ENCODE data around the gene C12orf43. TPM values are rescaled to one million over a fixed set of nuclear protein-coding genes. Genes with fewer than 3 reads are reported as not detected.

C12orf43 gene
- total RNA-seq, 1 donor from 2014 or later: 24.8 TPM

GRCh38 chr12:121038861-121039668 is 22.8 kb upstream of the C12orf43 start, which contains the start of gene OASL:
TSS of gene OASL (minus strand) at chr12:121039246. CDS start at chr12:121038971, 275 bp downstream.
- H3K4me3 Mint-ChIP-seq: peak within 1 kb of the TSS; percentile 91
- ChIA-PET POLR2A (interaction anchor here (0.5 to 1.0 kb wide), 6 partner anchors 10 to 1888 kb away, joined by 3 to 15 read pairs (median 4); partner anchors contain the start of gene RNU4-2), CTCF (no interaction called here)
- no peak for TF ChIP-seq CTCF (IDR thresholded peaks at IDR 0.05)
- intact Hi-C loops (cut with micrococcal nuclease): loop anchor here (1.0 kb wide), 1 partner anchor 23 kb away; the partner anchor contains the start of gene C12orf43
- no peaks in the 10 kb centered on the region for H3K9me3 Mint-ChIP-seq
- no peaks in the 10 kb centered on the region for H3K36me3 Mint-ChIP-seq (ENCODE audit: low read depth)
- H3K4me1 Mint-ChIP-seq: peaks cover 17% of the 10 kb centered on the region
- peak; percentile 96 for ATAC-seq (ENCODE audit: low read depth)
- peaks cover 37% of the 10 kb centered on the region for H3K27me3 Mint-ChIP-seq
- H3K27ac Mint-ChIP-seq: peak within 1 kb of the TSS; percentile 77
- peak; percentile 48 for DNase-seq

- H3K4me3 Mint-ChIP-seq: no peak overlapping the region
- H3K4me1 Mint-ChIP-seq: peaks cover 17% of the 10 kb centered on the region
- ChIA-PET CTCF (no interaction called here), POLR2A (interaction anchor here (0.6 kb wide), 1 partner anchor 610 kb away, joined by 4 read pairs; no protein-coding TSS in a partner anchor)
- no peak for TF ChIP-seq CTCF (IDR thresholded peaks at IDR 0.05)
- peaks cover 32% of the 10 kb centered on the region for H3K27me3 Mint-ChIP-seq
- H3K27ac Mint-ChIP-seq: no peak overlapping the region
- H3K9me3 Mint-ChIP-seq: no peaks in the 10 kb centered on the region
- DNase-seq (no peak), ATAC-seq (ENCODE audit: low read depth) (no peak)
- H3K36me3 Mint-ChIP-seq (ENCODE audit: low read depth): no peaks in the 10 kb centered on the region
- intact Hi-C loops (cut with micrococcal nuclease): no loop called here
Observed at GRCh38 chr12:121036810-121037326, 20.6 kb upstream of the C12orf43 start.

GRCh38 chr12:121034616-121035305 is 18.5 kb upstream of the C12orf43 start:
- Mint-ChIP-seq H3K27me3 (peaks cover 22% of the 10 kb centered on the region), H3K9me3 (no peaks in the 10 kb centered on the region), H3K27ac (no peak overlapping the region), H3K4me1 (peaks cover 17% of the 10 kb centered on the region), H3K36me3 (ENCODE audit: low read depth) (no peaks in the 10 kb centered on the region), H3K4me3 (no peak overlapping the region)
- ATAC-seq (ENCODE audit: low read depth): no peak
- no peak for DNase-seq
- ChIA-PET CTCF (no interaction called here), POLR2A (interaction anchor here (0.6 kb wide), 1 partner anchor 188 kb away, joined by 4 read pairs; no protein-coding TSS in a partner anchor)
- no peak for TF ChIP-seq CTCF (IDR thresholded peaks at IDR 0.05)
- intact Hi-C loops (cut with micrococcal nuclease): no loop called here

GRCh38 chr12:121033625-121034349 is 17.5 kb upstream of the C12orf43 start:
- no peak for TF ChIP-seq CTCF (IDR thresholded peaks at IDR 0.05)
- H3K27ac Mint-ChIP-seq: no peak overlapping the region
- H3K4me1 Mint-ChIP-seq: peaks cover 12% of the 10 kb centered on the region
- H3K4me3 Mint-ChIP-seq: no peak overlapping the region
- no peaks in the 10 kb centered on the region for H3K36me3 Mint-ChIP-seq (ENCODE audit: low read depth)
- intact Hi-C loops (cut with micrococcal nuclease): no loop called here
- DNase-seq (no peak), ATAC-seq (ENCODE audit: low read depth) (no peak)
- no peaks in the 10 kb centered on the region for H3K9me3 Mint-ChIP-seq
- peaks cover 19% of the 10 kb centered on the region for H3K27me3 Mint-ChIP-seq
- ChIA-PET CTCF (no interaction called here), POLR2A (no interaction called here)
